ENCODE results near the gene SYT17.

DNA sequence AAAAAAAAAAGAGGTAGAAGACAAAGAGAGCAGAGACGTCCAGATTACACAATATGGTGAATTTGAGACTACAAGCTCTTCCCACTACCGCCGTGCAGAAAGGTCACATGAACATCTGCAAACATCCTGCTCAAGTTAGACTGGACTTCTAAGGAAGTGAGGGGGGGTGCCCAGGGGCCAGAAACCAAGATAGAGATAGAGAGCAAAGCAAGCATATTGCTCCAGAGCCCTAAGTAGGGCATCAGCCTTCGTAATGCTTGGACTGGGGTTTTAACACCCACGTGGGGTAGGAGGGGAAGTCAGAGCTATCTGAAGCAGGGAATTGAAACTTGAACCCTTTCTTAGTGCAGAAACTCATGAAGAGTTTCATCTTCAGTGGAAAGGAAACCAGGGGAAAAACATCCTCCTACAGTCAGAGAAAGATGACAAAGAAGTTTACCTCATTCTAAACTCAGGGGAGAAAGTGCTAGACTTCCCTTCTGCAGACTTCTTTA, 126.2 kb downstream of the SYT17 start:
- TF ChIP-seq CTCF (tag by site-specific recombination; IDR thresholded peaks at IDR 0.05) (no peak), ZNF146 (tag by site-specific recombination; IDR thresholded peaks at IDR 0.05) (no peak), ZBTB49 (tag by site-specific recombination; IDR thresholded peaks at IDR 0.05; ENCODE audit: low read depth) (no peak), ZNF555 (tag by site-specific recombination; conservative IDR thresholded peaks at IDR 0.05) (no peak), ZBTB17 (tag by site-specific recombination; IDR thresholded peaks at IDR 0.05) (no peak), ZNF266 (tag by site-specific recombination; IDR thresholded peaks at IDR 0.05; ENCODE audit: low read depth) (no peak), ZXDB (tag by site-specific recombination; IDR thresholded peaks at IDR 0.05) (no peak), REST (tag by site-specific recombination; IDR thresholded peaks at IDR 0.05) (no peak), ZNF24 (tag by site-specific recombination; IDR thresholded peaks at IDR 0.05) (no peak), ZSCAN16 (tag by site-specific recombination; IDR thresholded peaks at IDR 0.05) (no peak)
- TF ChIP-seq, protein P1, sequence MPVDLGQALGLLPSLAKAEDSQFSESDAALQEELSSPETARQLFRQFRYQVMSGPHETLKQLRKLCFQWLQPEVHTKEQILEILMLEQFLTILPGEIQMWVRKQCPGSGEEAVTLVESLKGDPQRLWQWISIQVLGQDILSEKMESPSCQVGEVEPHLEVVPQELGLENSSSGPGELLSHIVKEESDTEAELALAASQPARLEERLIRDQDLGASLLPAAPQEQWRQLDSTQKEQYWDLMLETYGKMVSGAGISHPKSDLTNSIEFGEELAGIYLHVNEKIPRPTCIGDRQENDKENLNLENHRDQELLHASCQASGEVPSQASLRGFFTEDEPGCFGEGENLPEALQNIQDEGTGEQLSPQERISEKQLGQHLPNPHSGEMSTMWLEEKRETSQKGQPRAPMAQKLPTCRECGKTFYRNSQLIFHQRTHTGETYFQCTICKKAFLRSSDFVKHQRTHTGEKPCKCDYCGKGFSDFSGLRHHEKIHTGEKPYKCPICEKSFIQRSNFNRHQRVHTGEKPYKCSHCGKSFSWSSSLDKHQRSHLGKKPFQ (tag by site-specific recombination; IDR thresholded peaks at IDR 0.05) = no peak
- TF ChIP-seq, protein P2, sequence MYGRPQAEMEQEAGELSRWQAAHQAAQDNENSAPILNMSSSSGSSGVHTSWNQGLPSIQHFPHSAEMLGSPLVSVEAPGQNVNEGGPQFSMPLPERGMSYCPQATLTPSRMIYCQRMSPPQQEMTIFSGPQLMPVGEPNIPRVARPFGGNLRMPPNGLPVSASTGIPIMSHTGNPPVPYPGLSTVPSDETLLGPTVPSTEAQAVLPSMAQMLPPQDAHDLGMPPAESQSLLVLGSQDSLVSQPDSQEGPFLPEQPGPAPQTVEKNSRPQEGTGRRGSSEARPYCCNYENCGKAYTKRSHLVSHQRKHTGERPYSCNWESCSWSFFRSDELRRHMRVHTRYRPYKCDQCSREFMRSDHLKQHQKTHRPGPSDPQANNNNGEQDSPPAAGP (tag by site-specific recombination; IDR thresholded peaks at IDR 0.05) = no peak
- TF ChIP-seq, protein P3, sequence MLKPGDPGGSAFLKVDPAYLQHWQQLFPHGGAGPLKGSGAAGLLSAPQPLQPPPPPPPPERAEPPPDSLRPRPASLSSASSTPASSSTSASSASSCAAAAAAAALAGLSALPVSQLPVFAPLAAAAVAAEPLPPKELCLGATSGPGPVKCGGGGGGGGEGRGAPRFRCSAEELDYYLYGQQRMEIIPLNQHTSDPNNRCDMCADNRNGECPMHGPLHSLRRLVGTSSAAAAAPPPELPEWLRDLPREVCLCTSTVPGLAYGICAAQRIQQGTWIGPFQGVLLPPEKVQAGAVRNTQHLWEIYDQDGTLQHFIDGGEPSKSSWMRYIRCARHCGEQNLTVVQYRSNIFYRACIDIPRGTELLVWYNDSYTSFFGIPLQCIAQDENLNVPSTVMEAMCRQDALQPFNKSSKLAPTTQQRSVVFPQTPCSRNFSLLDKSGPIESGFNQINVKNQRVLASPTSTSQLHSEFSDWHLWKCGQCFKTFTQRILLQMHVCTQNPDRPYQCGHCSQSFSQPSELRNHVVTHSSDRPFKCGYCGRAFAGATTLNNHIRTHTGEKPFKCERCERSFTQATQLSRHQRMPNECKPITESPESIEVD (tag by site-specific recombination; IDR thresholded peaks at IDR 0.05) = no peak
